ENCODE results near the gene DPT. TPM values are rescaled to one million over a fixed set of nuclear protein-coding genes. Genes with fewer than 3 reads are reported as not detected.

Gene DPT
- total RNA-seq, 1 experiment from 2014 or later, result not detected

- no peak overlapping the region for H3K9ac ChIP-seq (ENCODE audit: low read length)
- H3K27me3 ChIP-seq (ENCODE audit: insufficient read depth, low read length), result no peaks in the 10 kb centered on the region; the same call in 1 of the 2 replicates
- H3K27ac ChIP-seq (ENCODE audit: low read depth, low read length), result no peak overlapping the region
- DNase-seq (ENCODE audit: low read depth, low spot score) (no peak), ATAC-seq (no peak)
- H3K4me1 ChIP-seq (ENCODE audit: control insufficient read depth in 1 of 2, insufficient read depth in 2 of 2, low read length in 2 of 2), result no peaks in the 10 kb centered on the region
- no TSS peak for BruUV-seq (replicated peaks)
- H3K36me3 ChIP-seq (ENCODE audit: control insufficient read depth in 1 of 2, insufficient read depth in 2 of 2, low read length in 2 of 2), result no peaks in the 10 kb centered on the region
- H3K4me2 ChIP-seq (ENCODE audit: low read length), result no peak overlapping the region
- CTCF ChIA-PET, result no interaction called here
- RAD21 ChIA-PET (ENCODE audit: low non-redundant PET in 1 of 2, low total read pairs in 2 of 2, uncharacterized antibody in 2 of 2, unreplicated experiment in 2 of 2), result no interaction called here
- H3K9me2 ChIP-seq (ENCODE audit: insufficient read depth), result no peaks in the 10 kb centered on the region
- no peaks in the 10 kb centered on the region for H3K9me3 ChIP-seq (ENCODE audit: control insufficient read depth in 1 of 2, insufficient read depth in 1 of 2, low read depth in 1 of 2, low read length in 2 of 2)
- intact Hi-C loops (cut with micrococcal nuclease), result no loop called here
- POLR2A ChIA-PET, result no interaction called here
- TF ChIP-seq FOSL1 (IDR thresholded peaks at IDR 0.05; ENCODE audit: low read depth), result no peak
- TF ChIP-seq ELF1 (IDR thresholded peaks at IDR 0.05; ENCODE audit: borderline replicate concordance, low read depth), result no peak
- no peak for TF ChIP-seq ATF3 (IDR thresholded peaks at IDR 0.05)
- no peak for TF ChIP-seq CTCF (IDR thresholded peaks at IDR 0.05 in 2 of 3, conservative IDR thresholded peaks at IDR 0.05 in 1 of 3; ENCODE audit: borderline replicate concordance in 1 of 3, insufficient read depth in 1 of 3, low read depth in 2 of 3, low read length in 2 of 3)
- TF ChIP-seq SRF (IDR thresholded peaks at IDR 0.05; ENCODE audit: low read depth), result no peak
- no peak for TF ChIP-seq ZNF274 (IDR thresholded peaks at IDR 0.05; ENCODE audit: low read depth, low read length)
- TF ChIP-seq POLR2AphosphoS5 (IDR thresholded peaks at IDR 0.05; ENCODE audit: low read depth, low read length), result no peak
- TF ChIP-seq EGR1 (IDR thresholded peaks at IDR 0.05; ENCODE audit: low read depth), result no peak
- no peak for TF ChIP-seq CBX3 (IDR thresholded peaks at IDR 0.05; ENCODE audit: low read depth)
- no peak for TF ChIP-seq YY1 (IDR thresholded peaks at IDR 0.05; ENCODE audit: extremely low read depth, insufficient replicate concordance, low read depth, low read length)
- no peak for TF ChIP-seq JUND (IDR thresholded peaks at IDR 0.05)
- TF ChIP-seq SP1 (IDR thresholded peaks at IDR 0.05; ENCODE audit: low read depth), result no peak
- no peak for TF ChIP-seq TCF7L2 (IDR thresholded peaks at IDR 0.05; ENCODE audit: borderline replicate concordance, extremely low read depth, insufficient read depth, insufficient read length)
- TF ChIP-seq ZBTB33 (IDR thresholded peaks at IDR 0.05; ENCODE audit: extremely low read depth, insufficient replicate concordance, low read length), result no peak
- H2AFZ ChIP-seq (ENCODE audit: low read depth, low read length, poor library complexity, severe bottlenecking), result no peak overlapping the region
- no peaks in the 10 kb centered on the region for H4K20me1 ChIP-seq (ENCODE audit: insufficient read depth)
- no peak overlapping the region for H3K4me3 ChIP-seq (replicated peaks in 1 of 2; ENCODE audit: low read depth in 1 of 2, low read length in 2 of 2)
- no peaks in the 10 kb centered on the region for H3K79me2 ChIP-seq (ENCODE audit: insufficient read depth, low read length)
These were observed 4.2 kb upstream of the DPT start for GRCh38 chr1:168733241-168733640.

Measured in HCT116 (cell line).